Ovary (tissue), 9 donors: ENCODE data around the gene CPN2. TPM values are rescaled to one million over a fixed set of nuclear protein-coding genes. Genes with fewer than 3 reads are reported as not detected.
A peak's percentile ranks its signal among the peaks of the same experiment; 100 is the strongest.

Source experiments
- DNase-seq, 5 donors: peaks; one replicate each; pipeline ENCODE4 v3.0.0-alpha.2; 2019 to 2020
- H3K27ac ChIP-seq, 2 donors: fragments of 200-600 bp; one replicate each; pipeline versions ENCODE4 v1.5.1 to v1.8.0; 2019 to 2022
- H3K27me3 ChIP-seq: fragments of 200-600 bp; one replicate; pipeline ENCODE4 v1.8.0; 2022
- H3K36me3 ChIP-seq: fragments of 200-600 bp; sonication (generic); one replicate; pipeline ENCODE4 v1.5.1; 2019
- H3K4me1 ChIP-seq: one replicate; pipeline ENCODE4 v1.8.1; 2013; ENCODE audit warnings: mild to moderate bottlenecking, moderate library complexity; ENCODE audit not compliant: insufficient read depth
- H3K4me3 ChIP-seq: fragments of 200-600 bp; sonication (generic); one replicate; pipeline ENCODE4 v1.5.1; 2017
- H3K9me3 ChIP-seq, 2 donors: fragments of 200-600 bp in 1 of 2; sonication (generic) in 1 of 2; one replicate each; pipeline versions ENCODE4 v1.5.1 to v1.8.1; 2013 to 2019; ENCODE audit warnings: mild to moderate bottlenecking in 1 of 2, moderate library complexity in 1 of 2
- EP300 ChIP-seq: sonication (generic); formaldehyde crosslinking; IDR thresholded peaks from one replicate; pipeline ENCODE4 v1.6.1; 2017; ENCODE audit warnings: antibody characterized with exemption
- POLR2A ChIP-seq: fragments of 450-650 bp; IDR thresholded peaks from one replicate; pipeline ENCODE4 v1.6.1; 2017; ENCODE audit warnings: antibody characterized with exemption, mild to moderate bottlenecking, moderate library complexity
- WGBS, 3 donors: extraction: QIAGEN DNeasy Blood & Tissue Kit in 1 of 3; methylation state at CpG; one replicate each; pipeline versions ENCODE4 v1.1.5 to v1.1.7; 2013 to 2017; 5-methylcytosine and 5-hydroxymethylcytosine counted together
- intact Hi-C, 4 donors: fragments of 100-400 bp; cut with DNase I; formaldehyde crosslinking; loops; one replicate each; pipeline versions ENCODE4 v1.11.0 to v1.15.1; 2022 to 2023
- polyA plus RNA-seq, 2 donors: library from polyadenylated mRNA; stranded (reverse); fragments of 200-250 nt in 1 of 2; fragments of 350-450 nt in 1 of 2; fragmentation: Illumina TruSeq in 1 of 2; extraction: RNeasy Lipid Tissue Mini Kit (QIAGEN cat#74804) in 1 of 2; gene quantifications; one replicate each; pipeline ENCODE4 v1.2.3, GENCODE V29; 2013 to 2014
- total RNA-seq, 7 donors: library from RNA; depleted of rRNA in 2 of 7; stranded (reverse); fragments of >200 nt in 2 of 7; fragmentation: NEBNext Ultra II Directional in 3 of 7; extraction: Animal tissue kit (Norgen Biotek cat#: 25700) in 3 of 7; gene quantifications; one replicate each; pipeline versions ENCODE4 v1.1.0 to v1.2.4, GENCODE V29; 2016 to 2023
- TF ChIP-seq, protein P1 (sequence below), 3 donors: fragments of 450-650 bp in 2 of 3; fragments of 200-600 bp in 1 of 3; IDR thresholded peaks; one replicate each; pipeline versions ENCODE4 v1.5.1 to v1.8.0; 2016 to 2022; ENCODE audit warnings: antibody characterized with exemption in 3 of 3, mild to moderate bottlenecking in 1 of 3
- donor health status: DM: no; HTN: no; CAD: no; lungs with moderate emphysema.
- donor health status: DM: no; HTN: no; CAD: no.
- donor health status: Bipolar disorder and iron deficiency.
- donor health status: DM: yes; HTN: yes; CAD: no.
- donor health status: DM: no; HTN: no; CAD: no.
- donor health status: DM: yes; HTN: yes; CAD: no.

The CPN2 gene
- total and polyA plus RNA-seq, 9 donors, result 0.18 to 1.6 TPM; not detected in 7

GRCh38 chr3:194301730-194302129, 49.4 kb downstream of the CPN2 start:
- intact Hi-C loops, result no loop called here
- 95 to 100% (median 98%) methylated on average over 3 of the region's 3 CpGs for WGBS, 3 donors
- no peak overlapping the region for H3K4me3 ChIP-seq
- H3K27ac ChIP-seq, result no peak overlapping the region
- DNase-seq, result peak in 1 of 5 donors; percentile 7
- H3K36me3 ChIP-seq, result no peaks in the 10 kb centered on the region
- peaks cover 4% of the 10 kb centered on the region for H3K4me1 ChIP-seq
- TF ChIP-seq POLR2A (no peak), EP300 (no peak)
- TF ChIP-seq, protein P1, sequence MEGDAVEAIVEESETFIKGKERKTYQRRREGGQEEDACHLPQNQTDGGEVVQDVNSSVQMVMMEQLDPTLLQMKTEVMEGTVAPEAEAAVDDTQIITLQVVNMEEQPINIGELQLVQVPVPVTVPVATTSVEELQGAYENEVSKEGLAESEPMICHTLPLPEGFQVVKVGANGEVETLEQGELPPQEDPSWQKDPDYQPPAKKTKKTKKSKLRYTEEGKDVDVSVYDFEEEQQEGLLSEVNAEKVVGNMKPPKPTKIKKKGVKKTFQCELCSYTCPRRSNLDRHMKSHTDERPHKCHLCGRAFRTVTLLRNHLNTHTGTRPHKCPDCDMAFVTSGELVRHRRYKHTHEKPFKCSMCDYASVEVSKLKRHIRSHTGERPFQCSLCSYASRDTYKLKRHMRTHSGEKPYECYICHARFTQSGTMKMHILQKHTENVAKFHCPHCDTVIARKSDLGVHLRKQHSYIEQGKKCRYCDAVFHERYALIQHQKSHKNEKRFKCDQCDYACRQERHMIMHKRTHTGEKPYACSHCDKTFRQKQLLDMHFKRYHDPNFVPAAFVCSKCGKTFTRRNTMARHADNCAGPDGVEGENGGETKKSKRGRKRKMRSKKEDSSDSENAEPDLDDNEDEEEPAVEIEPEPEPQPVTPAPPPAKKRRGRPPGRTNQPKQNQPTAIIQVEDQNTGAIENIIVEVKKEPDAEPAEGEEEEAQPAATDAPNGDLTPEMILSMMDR (IDR thresholded peaks at IDR 0.05), result no peak
- H3K9me3 ChIP-seq, result no peaks in the 10 kb centered on the region
- H3K27me3 ChIP-seq, result no peaks in the 10 kb centered on the region

GRCh38 chr3:194300936-194301335, 50.2 kb downstream of the CPN2 start:
- Histone ChIP-seq H3K9me3 (no peaks in the 10 kb centered on the region), H3K27me3 (no peaks in the 10 kb centered on the region), H3K4me1 (peaks cover 7% of the 10 kb centered on the region), H3K4me3 (no peak overlapping the region), H3K36me3 (no peaks in the 10 kb centered on the region), H3K27ac (peak overlapping the region in 1 of 2 donors; percentile 73)
- peak in 1 of 5 donors; percentile 12 for DNase-seq
- intact Hi-C loops, result no loop called here
- WGBS, 3 donors, result 94 to 96% (median 95%) methylated on average over 6 of the region's 6 CpGs
- TF ChIP-seq, protein P1 (IDR thresholded peaks at IDR 0.05), result no peak
- TF ChIP-seq POLR2A (no peak), EP300 (no peak)

DNA sequence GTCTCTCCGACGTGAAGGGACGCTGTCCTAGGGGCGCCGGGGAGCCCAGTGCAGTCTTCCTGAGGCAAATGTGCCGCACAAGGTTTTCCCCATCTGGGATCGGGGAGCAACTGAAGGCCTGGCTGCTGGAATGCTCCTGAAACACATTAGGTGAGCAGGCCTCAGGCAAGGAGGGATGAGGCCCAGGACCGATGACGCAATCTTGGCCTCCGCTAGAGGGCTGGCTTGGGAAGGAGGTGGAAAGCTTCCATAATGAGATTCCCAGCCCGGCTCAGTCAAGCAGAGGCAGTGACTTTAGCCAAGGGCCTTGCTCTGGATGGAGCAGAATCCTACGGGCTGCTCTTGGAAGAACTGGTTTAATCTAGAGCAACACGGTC, 50.8 kb downstream of the CPN2 start:
- TF ChIP-seq EP300 (no peak), POLR2A (no peak)
- TF ChIP-seq, protein P1 (IDR thresholded peaks at IDR 0.05), result peak in 2 of 3 donors; percentile 39 to 46
- no peaks in the 10 kb centered on the region for H3K36me3 ChIP-seq
- H3K27ac ChIP-seq, result peak overlapping the region; percentile 24 to 73
- peaks cover 7% of the 10 kb centered on the region for H3K4me1 ChIP-seq
- DNase-seq, result peak; percentile 84 to 92 (median 88)
- intact Hi-C loops, result no loop called here
- H3K4me3 ChIP-seq, result no peak overlapping the region
- no peaks in the 10 kb centered on the region for H3K9me3 ChIP-seq
- WGBS, 3 donors, result 48 to 58% (median 55%) methylated on average over 13 of the region's 13 CpGs
- no peaks in the 10 kb centered on the region for H3K27me3 ChIP-seq

GRCh38 chr3:194298331-194299227, 52.5 kb downstream of the CPN2 start:
- Histone ChIP-seq H3K4me1 (peaks cover 7% of the 10 kb centered on the region), H3K4me3 (no peak overlapping the region), H3K27me3 (no peaks in the 10 kb centered on the region), H3K9me3 (no peaks in the 10 kb centered on the region), H3K27ac (peak overlapping the region in 1 of 2 donors; percentile 80), H3K36me3 (no peaks in the 10 kb centered on the region)
- TF ChIP-seq POLR2A, result no peak
- TF ChIP-seq, protein P1 (IDR thresholded peaks at IDR 0.05), result no peak
- no peak for TF ChIP-seq EP300
- intact Hi-C loops, result no loop called here
- DNase-seq, result peak in 2 of 5 donors; percentile 15 to 37
- 86 to 89% (median 87%) methylated on average over 19 of the region's 19 CpGs for WGBS, 3 donors
